RWPE2 (cell line): Measurements from ENCODE around the gene ACTN3.
A peak's percentile ranks its signal among the peaks of the same experiment; 100 is the strongest.

Experiments used
- ATAC-seq: fragments of 200-7000 bp; cut with Tn5 transposase; 3 replicates; pipeline ENCODE4 v1.9.1; 2021; ENCODE audit warnings: low read depth
- DNase-seq: peaks from one replicate; pipeline ENCODE4 v3.0.0-alpha.2; 2020; ENCODE audit warnings: low spot score
- H3K27ac ChIP-seq: fragments of 450-650 bp; 2 replicates; pipeline ENCODE4 v1.5.1; 2017; ENCODE audit warnings: mild to moderate bottlenecking; ENCODE audit not compliant: poor library complexity, severe bottlenecking
- H3K27me3 ChIP-seq: fragments of 250-450 bp; sonication (Bioruptor Pico); 2 replicates; pipeline ENCODE4 v1.5.1; 2021; ENCODE audit warnings: mild to moderate bottlenecking, moderate library complexity; ENCODE audit not compliant: insufficient read depth, poor library complexity, severe bottlenecking
- H3K36me3 ChIP-seq: fragments of 250-450 bp; sonication (Bioruptor Pico); 2 replicates; pipeline ENCODE4 v1.5.1; 2020; ENCODE audit warnings: low read depth, mild to moderate bottlenecking, moderate library complexity
- H3K4me1 ChIP-seq: fragments of 250-450 bp; sonication (Bioruptor Pico); 2 replicates; pipeline ENCODE4 v1.5.1; 2021; ENCODE audit warnings: mild to moderate bottlenecking, moderate library complexity; ENCODE audit not compliant: insufficient read depth, poor library complexity, severe bottlenecking
- H3K4me3 ChIP-seq: fragments of 250-450 bp; sonication (Bioruptor Pico); 2 replicates; pipeline ENCODE4 v1.5.1; 2021; ENCODE audit warnings: mild to moderate bottlenecking, moderate library complexity; ENCODE audit not compliant: severe bottlenecking
- H3K9me3 ChIP-seq: fragments of 250-450 bp; sonication (Bioruptor Pico); 2 replicates; pipeline ENCODE4 v1.5.1; 2021; ENCODE audit warnings: mild to moderate bottlenecking, moderate library complexity; ENCODE audit not compliant: severe bottlenecking
- CTCF ChIP-seq: fragments of 450-650 bp; IDR thresholded peaks from one replicate; pipeline ENCODE4 v1.5.1; 2017; ENCODE audit warnings: mild to moderate bottlenecking, moderate library complexity; ENCODE audit not compliant: poor library complexity, severe bottlenecking

Gene ACTN3

GRCh38 chr11:66546368-66546965 is at the start of gene ACTN3:
Gene ACTN3, plus strand, starts transcription at chr11:66546903. Its CDS starts 35 bp downstream, at chr11:66546938.
- H3K27ac ChIP-seq = no peak within 1 kb of the TSS
- DNase-seq = no peak
- H3K9me3 ChIP-seq = no peaks in the 10 kb centered on the region
- H3K4me3 ChIP-seq = peak within 1 kb of the TSS; percentile 78
- H3K4me1 ChIP-seq = no peaks in the 10 kb centered on the region
- no peak for TF ChIP-seq CTCF
- no peaks in the 10 kb centered on the region for H3K27me3 ChIP-seq
- ATAC-seq = no peak
- H3K36me3 ChIP-seq = no peaks in the 10 kb centered on the region

GRCh38 chr11:66497206-66497605 is 49.5 kb upstream of the ACTN3 start:
- DNase-seq = no peak
- no peak for ATAC-seq
- no peaks in the 10 kb centered on the region for H3K27me3 ChIP-seq
- no peak overlapping the region for H3K4me3 ChIP-seq
- H3K9me3 ChIP-seq = no peaks in the 10 kb centered on the region
- peaks cover 9% of the 10 kb centered on the region for H3K36me3 ChIP-seq
- no peak overlapping the region for H3K27ac ChIP-seq
- no peaks in the 10 kb centered on the region for H3K4me1 ChIP-seq
- TF ChIP-seq CTCF = no peak

GRCh38 chr11:66498506-66498905 is 48.2 kb upstream of the ACTN3 start:
- Histone ChIP-seq H3K36me3 (peaks cover 9% of the 10 kb centered on the region), H3K27me3 (no peaks in the 10 kb centered on the region), H3K9me3 (no peaks in the 10 kb centered on the region), H3K4me1 (no peaks in the 10 kb centered on the region), H3K4me3 (no peak overlapping the region), H3K27ac (no peak overlapping the region)
- ATAC-seq (no peak), DNase-seq (no peak)
- TF ChIP-seq CTCF = no peak

GRCh38 chr11:66505276-66505816 is 41.4 kb upstream of the ACTN3 start:
- ATAC-seq = no peak
- no peaks in the 10 kb centered on the region for H3K9me3 ChIP-seq

More at GRCh38 chr11:66505276-66505816, 41.4 kb upstream of the ACTN3 start:
- no peak for TF ChIP-seq CTCF
- DNase-seq = no peak
- no peaks in the 10 kb centered on the region for H3K4me1 ChIP-seq
- no peak overlapping the region for H3K4me3 ChIP-seq
- H3K36me3 ChIP-seq = no peaks in the 10 kb centered on the region
- no peaks in the 10 kb centered on the region for H3K27me3 ChIP-seq
- no peak overlapping the region for H3K27ac ChIP-seq
